NCI-H1048 (cell line): ENCODE data around the gene ARHGAP42.

Source experiments
- DNase-seq: peaks from one replicate; lab custom pipeline; 2025; lab: John Stamatoyannopoulos, UW

ARHGAP42 gene

DNA sequence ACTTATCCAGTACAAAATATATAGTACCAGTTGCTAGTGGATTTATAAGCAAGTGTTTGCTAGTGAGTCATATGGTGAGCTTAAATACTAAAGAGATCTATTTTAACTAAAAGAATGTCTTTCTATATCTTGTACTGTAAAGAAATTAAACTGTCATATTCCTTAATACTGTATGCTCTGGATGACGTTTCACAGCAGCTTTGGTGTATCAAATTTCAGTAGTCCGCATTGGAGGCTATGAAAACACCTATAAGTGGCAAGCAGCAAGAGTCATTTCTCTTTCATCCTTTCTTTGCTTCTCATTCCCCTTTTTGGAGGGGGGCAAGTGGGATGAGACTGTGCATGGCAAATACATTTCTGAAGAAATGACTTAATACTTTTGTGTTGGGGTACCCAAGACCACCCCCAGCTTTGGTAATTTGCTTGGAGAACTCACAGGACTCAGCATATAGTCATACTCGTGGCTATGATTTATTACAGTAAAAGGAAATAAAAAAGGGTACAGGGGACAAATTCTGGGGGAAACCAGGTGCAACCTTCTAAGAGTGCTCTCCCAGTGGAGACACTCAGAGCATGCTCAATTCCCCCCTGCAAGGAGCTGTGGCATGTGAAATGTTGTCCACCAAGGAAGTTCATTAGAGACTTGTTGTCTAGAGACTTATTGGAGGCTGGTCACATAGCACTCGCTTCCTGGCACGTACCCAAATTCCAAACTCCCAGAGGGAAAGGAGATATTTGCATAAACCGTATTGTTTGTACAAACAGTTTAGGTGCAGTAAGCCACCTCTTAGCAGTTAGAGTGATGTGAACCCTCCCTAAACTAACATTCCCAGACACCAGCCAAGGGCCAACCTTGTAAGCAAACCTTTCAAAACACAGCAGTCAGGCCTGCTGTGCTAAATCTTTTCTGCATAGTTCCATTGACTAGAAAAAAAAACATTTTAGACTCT is 231.7 kb downstream of the ARHGAP42 start:
- DNase-seq: peak; percentile 71

DNA sequence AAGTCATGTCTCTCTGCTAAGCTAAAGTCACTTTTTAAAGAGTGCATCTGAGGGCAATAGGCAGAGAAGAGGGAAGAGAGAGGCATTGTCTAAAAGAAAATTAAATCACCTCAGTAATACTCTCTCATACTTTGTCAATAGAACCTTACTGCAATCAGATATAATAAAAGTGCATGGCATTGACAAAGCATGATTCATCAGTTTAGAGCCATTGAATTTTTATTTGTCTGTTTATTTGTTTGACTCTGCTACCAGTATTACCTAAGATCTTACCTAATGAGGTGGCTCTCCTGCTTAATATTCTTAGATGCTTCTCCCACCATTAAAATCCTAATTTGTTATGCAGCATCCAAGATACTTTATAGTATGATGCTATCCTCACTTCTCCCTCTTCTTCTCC is 233.5 kb downstream of the ARHGAP42 start:
- DNase-seq: no peak

DNA sequence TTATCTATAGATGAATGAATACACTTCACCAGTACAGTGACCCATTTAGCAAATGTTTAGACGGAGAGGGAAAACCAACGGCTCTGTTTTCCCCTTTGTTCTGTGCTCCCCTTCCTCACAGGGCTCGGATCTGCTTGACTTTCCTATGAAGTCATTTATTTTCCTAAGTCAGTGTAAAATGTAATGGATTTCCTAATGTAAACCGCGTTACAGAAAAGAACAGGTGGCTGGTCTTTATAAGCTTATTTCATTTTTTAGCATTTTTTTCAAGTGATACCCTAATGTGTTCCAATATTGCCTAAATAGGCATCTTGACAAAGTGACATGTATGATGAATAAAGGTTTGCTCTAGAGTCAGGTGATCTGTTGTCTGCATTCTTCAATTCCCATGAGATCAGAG is 235.0 kb downstream of the ARHGAP42 start:
- no peak for DNase-seq

DNA sequence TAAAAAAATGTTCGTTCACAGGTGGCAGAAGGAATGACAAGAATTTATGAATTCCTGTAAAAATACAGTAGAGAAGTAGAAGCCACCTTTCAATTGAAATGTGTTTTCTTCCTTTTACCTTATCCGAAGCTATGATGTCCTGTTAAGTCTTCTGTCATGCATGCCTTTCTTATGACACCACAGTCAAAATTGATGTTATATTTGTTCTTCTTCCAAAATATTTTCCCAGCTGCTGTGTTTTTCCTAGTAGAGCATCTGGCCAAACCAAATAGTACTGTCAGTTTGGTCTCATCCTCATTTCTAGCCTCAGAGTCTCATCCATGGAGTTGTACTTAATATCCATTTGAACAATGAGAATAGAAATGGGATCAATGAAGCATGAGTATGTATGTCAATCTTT is 236.5 kb downstream of the ARHGAP42 start:
- no peak for DNase-seq

DNA sequence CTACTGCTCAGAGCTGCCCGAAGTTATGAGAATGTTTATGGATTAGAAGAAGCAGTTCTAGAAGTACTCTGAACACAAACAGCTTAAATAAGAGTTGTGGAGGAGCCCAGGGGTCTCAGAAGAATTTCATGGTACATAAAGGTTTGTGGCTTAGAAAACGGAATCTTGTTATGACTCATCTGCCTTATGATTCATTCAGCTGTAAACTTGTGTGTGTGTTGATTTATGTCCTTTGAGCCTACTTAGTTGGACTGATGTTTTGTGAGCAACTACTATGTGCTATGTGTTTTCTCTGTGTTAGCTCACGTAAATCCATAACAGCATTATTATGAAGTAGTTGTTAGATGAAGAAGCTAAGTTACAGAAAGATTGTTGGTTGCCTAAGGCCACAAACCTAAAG is 238.8 kb downstream of the ARHGAP42 start:
- DNase-seq: no peak

DNA sequence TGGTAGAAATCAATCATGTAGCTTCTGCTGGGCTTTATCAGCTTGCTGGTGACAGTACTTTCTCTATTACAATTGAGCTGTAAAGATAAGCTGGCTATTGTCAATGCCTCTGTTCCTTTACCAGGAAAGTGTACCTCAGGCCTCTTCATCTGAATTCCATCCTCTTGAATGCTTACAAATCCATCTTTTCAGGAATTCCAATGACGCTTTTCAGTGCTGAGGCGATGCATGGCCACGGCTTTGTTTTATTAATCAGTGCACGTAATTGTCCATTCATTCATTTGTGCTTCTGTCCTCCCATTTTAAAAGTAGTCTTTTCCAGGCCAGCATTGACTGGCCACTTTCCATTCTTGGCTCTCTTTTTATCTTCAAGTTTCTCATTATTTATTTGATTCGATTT is 240.5 kb downstream of the ARHGAP42 start:
- no peak for DNase-seq

DNA sequence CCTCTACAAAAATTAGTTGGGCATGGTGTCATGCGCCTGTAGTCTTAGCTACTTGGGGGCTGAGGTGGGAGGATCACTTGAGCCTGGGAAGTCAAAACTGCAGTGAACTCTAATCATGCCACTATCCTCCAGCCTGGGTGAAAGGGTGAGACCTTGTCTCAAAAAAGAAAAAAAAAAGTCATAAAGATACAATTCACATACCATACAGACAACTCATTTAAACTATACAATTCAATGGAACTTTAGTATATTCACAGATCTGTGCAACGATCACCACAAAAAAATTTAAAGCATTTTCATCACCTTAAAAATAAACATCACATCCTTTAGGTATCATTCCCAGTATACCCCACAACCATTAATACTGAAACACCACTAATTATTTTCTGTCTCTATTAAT is 241.3 kb downstream of the ARHGAP42 start:
- DNase-seq: no peak

DNA sequence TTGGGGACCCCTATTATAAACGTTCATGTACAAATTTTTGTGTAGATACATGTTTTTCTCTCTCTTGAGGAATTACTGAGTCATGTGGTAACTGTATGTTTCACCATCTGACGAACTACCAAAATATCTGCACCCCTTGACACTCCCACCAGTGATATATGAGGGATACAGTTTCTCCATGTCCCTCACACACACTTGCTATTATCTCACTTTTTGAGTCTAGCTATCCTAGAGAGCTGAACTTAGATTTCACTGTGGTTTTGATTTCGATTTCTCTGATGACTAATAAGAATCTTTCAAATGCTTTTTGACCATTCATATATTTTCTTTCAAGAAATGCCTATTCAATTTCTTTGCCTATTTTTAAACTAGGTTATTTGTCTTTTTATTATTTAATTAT is 242.3 kb downstream of the ARHGAP42 start:
- no peak for DNase-seq

DNA sequence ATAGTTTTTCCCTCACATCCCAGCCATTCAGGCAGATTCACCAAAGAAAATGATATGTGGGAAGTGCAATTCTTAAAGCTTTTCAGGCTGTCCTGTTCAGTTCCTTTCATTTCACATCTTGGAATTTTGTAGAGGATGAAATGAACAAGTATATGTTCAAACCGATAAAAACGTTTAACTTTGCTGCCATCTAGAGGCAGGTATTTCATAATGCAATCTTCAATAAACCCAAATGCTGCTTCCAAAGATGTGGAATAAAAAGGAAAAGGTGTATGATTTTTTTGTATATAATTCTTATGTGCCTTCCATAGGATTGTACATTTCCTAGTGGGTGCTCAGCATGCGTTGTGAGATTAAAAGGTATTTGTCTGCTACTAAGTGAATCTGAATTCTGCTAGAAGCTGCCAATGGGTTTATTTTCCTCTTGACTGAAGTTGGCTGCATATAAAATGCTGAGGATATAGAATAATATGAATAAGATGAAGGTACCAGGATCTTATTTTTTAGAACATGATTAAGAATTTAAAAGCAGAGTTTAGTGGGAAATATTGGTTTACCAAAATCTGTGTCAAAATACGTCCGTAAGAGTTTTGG is 243.2 kb downstream of the ARHGAP42 start:
- peak; percentile 21 for DNase-seq

DNA sequence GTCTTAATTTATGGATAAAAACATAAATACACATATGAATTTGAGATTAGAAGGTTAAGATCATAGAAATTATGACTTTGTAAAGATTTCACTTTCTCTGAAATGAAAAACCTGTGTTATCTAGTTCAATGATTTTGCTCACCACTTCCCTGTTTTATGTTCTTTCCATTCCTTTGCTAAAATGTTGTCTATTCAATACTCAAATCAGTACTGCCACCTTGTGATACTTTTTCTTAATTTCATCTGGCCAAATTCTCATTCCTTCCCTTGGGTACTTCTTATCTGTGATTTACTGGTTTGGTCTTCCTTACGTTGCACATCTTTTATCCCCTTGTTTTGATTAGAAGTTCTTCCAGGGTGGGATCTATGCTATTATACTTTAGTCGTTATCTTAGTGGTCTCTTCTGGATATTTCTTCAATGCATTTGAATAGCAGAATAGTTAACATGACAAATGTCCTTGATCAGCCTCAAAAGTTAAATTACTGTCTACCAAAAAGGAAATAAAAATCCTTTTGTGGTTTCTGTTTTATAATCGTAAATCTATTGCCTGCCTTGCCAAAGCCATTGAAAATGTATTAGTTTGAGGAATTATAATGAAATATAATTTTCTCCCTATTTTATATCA is 245.5 kb downstream of the ARHGAP42 start:
- DNase-seq: no peak

DNA sequence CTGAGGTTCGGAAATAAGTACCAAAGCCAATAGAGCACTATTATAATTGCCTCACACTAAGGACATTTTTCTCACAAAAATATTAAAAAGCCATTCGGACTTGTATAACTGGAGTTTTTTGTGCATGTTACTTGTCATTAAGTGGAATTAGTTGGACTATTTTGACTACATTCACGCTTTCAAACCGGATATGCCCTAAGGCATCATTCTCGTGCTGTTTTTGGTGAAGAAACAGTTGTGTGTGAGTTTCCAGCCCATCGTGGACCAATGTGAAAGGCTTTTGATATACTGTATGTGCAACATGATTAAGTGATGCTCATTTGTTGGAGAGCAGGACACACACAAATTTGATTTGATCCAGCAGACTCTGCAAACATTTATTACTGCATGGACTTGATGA is 249.7 kb downstream of the ARHGAP42 start:
- no peak for DNase-seq

DNA sequence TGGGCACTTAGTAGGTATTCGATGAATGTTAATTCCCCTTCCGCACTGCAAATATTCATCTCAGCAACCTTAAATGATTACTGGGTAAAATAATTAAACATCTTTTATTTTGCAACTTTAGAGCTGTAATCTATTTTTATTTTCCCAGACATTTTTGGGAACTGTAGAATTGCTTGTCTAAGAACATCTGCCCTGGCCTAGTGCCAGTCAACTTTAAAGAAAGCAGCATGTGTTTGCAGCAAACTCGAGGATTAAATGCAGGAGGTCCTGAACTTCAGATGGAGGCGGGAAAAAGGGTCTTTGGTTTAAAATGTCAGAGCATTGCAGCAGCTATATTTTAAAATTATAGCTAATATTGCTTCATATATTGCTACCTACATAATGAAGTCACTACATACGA is 252.5 kb downstream of the ARHGAP42 start:
- no peak for DNase-seq

DNA sequence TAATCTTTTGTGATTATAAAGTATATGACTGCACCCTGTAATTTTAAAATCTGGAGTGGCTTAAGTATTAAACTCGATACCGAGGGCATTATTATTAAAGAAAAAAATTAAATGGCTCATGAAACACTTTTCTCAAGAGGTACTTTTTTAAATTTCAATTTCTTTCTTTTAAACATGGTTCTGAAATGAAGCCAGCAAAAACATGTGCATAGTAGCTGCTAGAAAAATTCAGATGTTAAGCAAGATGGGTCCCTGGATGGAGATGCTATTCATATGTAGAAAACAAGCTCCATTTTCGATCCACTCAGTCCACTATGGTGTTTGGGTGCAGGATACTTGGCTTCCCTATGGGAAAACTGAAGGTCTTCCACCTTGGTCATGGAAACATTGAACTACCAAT is 253.0 kb downstream of the ARHGAP42 start:
- no peak for DNase-seq

DNA sequence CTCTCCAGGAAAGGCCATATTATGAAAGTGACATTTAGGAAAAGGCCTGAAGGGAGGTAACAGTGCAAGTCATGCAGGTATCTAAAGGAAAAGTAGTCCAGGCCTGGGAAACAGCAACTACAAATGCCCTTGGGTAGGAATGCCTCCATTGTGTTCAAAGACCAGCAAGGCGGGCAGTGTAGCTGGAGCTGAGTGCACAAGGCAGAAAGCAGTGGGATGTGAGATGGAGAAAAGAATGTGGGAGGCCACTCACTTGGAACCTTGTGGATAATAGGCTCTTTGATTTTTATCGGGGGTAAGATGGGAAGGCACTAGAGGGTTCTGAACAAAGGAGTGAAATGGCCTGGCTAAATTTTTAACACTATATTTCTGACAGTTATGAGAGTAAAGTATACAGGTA is 253.9 kb downstream of the ARHGAP42 start:
- DNase-seq: no peak

DNA sequence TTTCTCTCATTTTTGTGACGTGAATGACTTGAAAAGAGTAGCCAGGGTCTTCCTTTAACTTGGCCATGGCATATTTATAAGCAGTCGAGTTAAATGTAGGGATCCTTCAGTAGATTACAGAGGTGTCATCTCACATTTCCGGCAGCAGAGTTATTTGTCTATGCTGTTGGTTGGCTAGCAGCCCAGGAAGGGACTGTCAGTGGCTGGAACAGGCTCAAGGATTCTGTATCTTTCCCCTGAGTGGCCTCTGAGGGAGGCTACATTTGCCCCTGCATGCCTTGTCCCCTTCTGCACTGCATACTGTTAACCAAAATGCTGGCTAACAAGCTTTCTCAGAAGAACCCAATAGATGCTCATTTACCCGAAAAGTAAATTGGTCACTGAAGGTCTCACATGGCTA is 254.9 kb downstream of the ARHGAP42 start:
- no peak for DNase-seq

DNA sequence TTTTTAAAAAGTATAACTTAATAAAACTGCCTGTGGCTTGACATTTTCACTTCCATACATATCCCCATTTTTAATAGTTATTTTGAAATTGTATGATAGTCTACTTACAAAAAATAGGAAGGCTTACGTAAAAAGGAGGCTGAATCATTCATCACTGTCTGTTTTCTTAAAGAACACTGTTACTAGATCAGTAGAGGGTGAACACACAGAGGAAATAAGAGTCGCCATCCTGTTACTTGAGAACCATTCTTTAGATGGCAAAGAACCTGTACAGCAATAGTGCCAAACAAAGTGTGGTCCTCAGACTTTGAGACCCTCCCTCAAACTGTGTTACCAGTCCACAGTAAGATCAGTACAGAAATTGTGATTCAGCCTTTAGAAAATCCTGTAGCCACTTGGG is 261.8 kb downstream of the ARHGAP42 start:
- DNase-seq: no peak

DNA sequence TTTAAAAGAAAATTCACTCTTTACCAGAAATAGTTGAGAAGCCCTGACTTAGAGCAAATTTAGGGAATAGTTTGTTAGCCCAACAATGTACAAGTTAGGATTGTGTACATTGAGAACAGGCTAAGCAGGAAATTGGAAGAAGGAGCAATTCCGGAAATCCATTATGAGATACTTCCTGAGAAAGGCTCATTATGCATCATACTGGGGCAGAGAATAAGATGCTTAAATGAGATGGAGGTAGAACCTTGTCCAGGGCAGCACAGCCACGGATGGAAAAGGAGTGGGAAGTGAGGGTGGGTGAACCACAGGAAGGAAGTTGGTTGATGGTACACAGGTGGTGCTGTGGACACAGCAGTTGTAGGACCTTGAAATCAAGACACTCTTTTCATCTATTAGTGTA is 262.4 kb downstream of the ARHGAP42 start:
- DNase-seq: no peak

DNA sequence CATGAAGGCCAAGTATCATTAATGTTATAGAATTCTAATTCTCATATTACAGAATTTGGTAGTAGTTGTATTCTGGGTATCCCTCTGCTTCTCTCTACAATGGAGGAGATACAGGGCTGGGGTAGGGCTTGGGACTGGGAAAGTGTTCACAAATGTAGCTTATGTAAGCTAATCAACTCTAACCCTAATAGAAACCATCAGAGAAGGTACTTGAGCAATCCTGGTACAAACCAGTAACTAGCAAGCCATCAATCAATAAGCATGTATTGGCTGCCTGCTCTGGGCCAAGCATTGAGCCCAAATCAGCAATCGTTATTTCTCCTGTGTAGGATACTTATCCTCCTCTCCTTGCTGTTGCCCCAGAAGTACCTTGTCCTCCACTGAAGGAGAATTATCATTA is 268.2 kb downstream of the ARHGAP42 start:
- no peak for DNase-seq

DNA sequence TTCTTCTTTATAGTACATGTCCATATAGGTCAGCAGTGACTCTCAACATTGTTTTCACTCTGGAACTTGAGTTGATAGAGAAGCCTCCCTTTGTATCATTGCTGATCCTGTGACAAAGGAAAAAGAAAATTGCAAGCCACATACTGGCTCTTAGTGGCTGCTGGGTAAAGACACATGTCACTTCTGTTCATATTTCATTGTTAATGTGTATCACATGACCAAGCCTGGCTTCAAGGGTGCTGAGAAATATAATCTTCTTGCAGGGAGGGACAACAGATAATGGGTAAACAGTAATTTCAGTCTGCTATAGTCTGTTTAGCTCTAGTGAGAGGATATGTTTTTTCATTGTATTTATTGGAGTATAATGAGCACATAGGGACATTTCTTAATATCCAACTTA is 269.3 kb downstream of the ARHGAP42 start:
- no peak for DNase-seq

DNA sequence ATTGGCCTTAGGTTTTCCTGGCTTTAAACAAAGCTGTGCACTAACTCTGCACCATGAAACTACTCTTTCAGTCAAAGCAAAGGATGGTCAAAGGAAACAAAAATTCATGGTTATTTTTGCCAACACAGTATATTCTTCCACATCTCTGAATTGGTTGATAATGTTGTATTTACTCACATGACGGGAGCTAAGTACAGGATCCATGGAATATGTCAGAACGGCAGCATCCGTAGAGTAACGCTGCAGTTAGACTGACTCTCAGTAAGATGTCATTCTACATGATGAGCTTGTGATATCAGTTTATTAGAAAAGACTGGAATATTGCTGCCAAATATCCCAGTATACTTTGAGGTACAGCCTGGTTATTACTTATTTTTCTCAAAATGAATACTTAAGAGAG is 270.4 kb downstream of the ARHGAP42 start:
- no peak for DNase-seq

DNA sequence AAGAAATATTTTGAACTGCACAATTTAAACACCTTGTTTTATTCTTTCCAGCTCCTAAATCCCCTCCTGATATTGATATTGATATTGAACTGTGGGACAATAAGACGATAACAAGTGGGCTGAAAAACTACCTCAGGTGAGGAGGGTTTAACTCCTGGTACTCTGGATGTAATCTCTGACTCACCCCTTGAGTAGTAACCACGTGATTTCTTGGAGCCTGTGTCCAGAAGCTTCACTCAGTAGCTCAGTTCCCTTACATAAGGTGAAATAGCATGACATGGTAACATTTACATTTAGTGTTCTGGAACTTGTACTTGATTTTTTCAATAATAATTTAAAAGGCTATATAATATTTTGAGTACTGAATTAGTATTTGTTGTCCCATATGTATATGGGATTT is 274.5 kb downstream of the ARHGAP42 start:
- DNase-seq: no peak

DNA sequence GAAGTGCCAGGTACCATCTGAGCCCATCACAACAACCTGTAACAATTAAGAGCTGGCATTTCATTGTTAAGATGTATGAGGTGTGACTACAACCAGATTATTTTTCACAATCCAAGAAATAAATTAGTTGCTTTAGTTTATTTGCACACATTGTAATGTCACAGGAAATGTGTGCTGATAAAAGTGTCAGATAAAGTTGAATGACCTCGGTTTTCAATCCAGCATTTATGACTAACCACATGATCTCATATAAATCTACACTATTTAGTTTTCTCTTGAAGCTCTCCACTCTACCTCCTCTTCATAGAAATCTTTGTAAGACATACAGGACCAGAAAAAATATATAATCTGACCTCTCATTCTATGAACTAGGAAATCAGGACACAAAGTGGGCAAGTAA is 276.3 kb downstream of the ARHGAP42 start:
- no peak for DNase-seq

DNA sequence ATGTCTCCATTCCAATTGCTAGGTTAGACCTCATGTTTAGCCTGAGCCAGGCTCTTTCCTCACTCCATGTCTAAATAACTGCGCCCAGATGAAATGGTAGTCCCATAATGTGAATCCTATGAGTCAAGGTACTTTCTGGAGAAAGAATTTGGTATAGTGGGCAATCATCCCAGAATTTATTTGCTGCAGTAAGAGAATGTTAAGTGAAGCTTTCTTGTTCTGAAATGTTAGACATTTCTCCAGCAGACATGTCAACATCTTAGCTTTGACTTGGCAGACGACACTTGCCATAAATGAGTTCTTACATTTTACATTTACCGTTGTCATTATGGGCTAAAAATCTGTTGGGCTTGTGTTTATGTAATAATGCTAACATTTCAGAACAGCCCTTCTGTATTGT is 277.3 kb downstream of the ARHGAP42 start:
- DNase-seq: no peak
